ENCODE data around the gene STIMATE. TPM values are rescaled to one million over a fixed set of nuclear protein-coding genes. Genes with fewer than 3 reads are reported as not detected.
A peak's percentile ranks its signal among the peaks of the same experiment; 100 is the strongest.

Gene STIMATE
- total and polyA plus RNA-seq, 4 donors: 14.0 to 24.4 (median 20.9) TPM

DNA sequence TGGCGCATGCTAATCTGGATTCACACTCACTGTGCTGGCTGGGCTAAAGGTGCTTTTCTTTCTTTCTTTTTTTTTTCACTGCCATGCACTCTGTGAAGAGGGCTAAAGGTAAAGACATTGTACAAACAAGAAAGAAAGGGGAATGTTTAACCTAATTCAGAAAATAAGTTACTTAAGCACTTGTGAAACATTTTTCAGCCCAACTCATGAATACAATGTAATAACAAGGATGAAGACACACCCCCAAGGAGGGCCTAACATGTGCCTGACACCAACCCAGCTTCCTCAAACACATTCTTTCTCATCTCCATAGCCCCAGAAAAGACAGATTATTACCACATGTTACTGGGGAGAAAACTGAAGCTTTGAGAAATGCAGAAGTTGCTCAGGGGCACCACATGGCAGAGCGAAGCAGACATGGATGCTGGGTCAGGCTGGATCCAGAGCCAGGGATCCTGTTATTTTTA lies 5.7 kb downstream of the STIMATE start:
- Histone ChIP-seq H3K9me3 (ENCODE audit: control insufficient read depth in 4 of 4, low read length in 3 of 4) (no peaks in the 10 kb centered on the region), H3K4me1 (ENCODE audit: control insufficient read depth in 4 of 4, insufficient read depth in 4 of 4, low read length in 3 of 4) (peaks cover 15 to 68% (median 63%) of the 10 kb centered on the region in 4 donors), H3K9ac (ENCODE audit: low read depth in 1 of 2, low read length in 2 of 2) (peak overlapping the region in 1 of 2 donors; percentile 72), H3K27ac (ENCODE audit: low read depth in 1 of 2, low read length in 2 of 2) (peak overlapping the region; percentile 67 to 86), H3K4me3 (ENCODE audit: low read depth in 1 of 3, low read length in 3 of 3) (no peak overlapping the region), H3K27me3 (ENCODE audit: control insufficient read depth in 4 of 4, insufficient read depth in 4 of 4, low read length in 3 of 4) (no peaks in the 10 kb centered on the region), H3K36me3 (ENCODE audit: control insufficient read depth in 4 of 4, insufficient read depth in 3 of 4, low read depth in 1 of 4, low read length in 3 of 4) (peaks cover 0 to 2% (median 0%) of the 10 kb centered on the region in 4 donors)
- no peak for DNase-seq (ENCODE audit: low spot score)
- peak; percentile 71 for TF ChIP-seq SP1 (IDR thresholded peaks at IDR 0.05)
- peak in 1 of 2 donors; percentile 17 for TF ChIP-seq JUND (IDR thresholded peaks at IDR 0.05)
- peak; percentile 35 to 51 for TF ChIP-seq HNF4A (conservative IDR thresholded peaks at IDR 0.05)
- no peak for TF ChIP-seq EGR1 (IDR thresholded peaks at IDR 0.05; ENCODE audit: low read depth in 2 of 2)
- TF ChIP-seq, protein P1, sequence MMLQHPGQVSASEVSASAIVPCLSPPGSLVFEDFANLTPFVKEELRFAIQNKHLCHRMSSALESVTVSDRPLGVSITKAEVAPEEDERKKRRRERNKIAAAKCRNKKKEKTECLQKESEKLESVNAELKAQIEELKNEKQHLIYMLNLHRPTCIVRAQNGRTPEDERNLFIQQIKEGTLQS (IDR thresholded peaks at IDR 0.05): no peak
- TF ChIP-seq RXRA (IDR thresholded peaks at IDR 0.05): peak; percentile 49 to 53
- TF ChIP-seq FOXA2 (IDR thresholded peaks at IDR 0.05): peak; percentile 8
- WGBS: 44% methylated on average over 2 of the region's 2 CpGs

GRCh38 chr3:52891164-52891563 lies 6.2 kb downstream of the STIMATE start:
- TF ChIP-seq GABPA (IDR thresholded peaks at IDR 0.05 in 1 of 2, conservative IDR thresholded peaks at IDR 0.05 in 1 of 2): no peak
- TF ChIP-seq, protein P1 (IDR thresholded peaks at IDR 0.05): no peak
- H3K4me1 ChIP-seq (ENCODE audit: control insufficient read depth in 4 of 4, insufficient read depth in 4 of 4, low read length in 3 of 4): peaks cover 16 to 68% (median 61%) of the 10 kb centered on the region in 4 donors
- no peaks in the 10 kb centered on the region for H3K9me3 ChIP-seq (ENCODE audit: control insufficient read depth in 4 of 4, low read length in 3 of 4)
- no peak overlapping the region for H3K9ac ChIP-seq (ENCODE audit: low read depth in 1 of 2, low read length in 2 of 2)
- no peaks in the 10 kb centered on the region for H3K27me3 ChIP-seq (ENCODE audit: control insufficient read depth in 4 of 4, insufficient read depth in 4 of 4, low read length in 3 of 4)
- no peak overlapping the region for H3K4me3 ChIP-seq (ENCODE audit: low read depth in 1 of 3, low read length in 3 of 3)
- peaks cover 0 to 2% (median 0%) of the 10 kb centered on the region in 4 donors for H3K36me3 ChIP-seq (ENCODE audit: control insufficient read depth in 4 of 4, insufficient read depth in 3 of 4, low read depth in 1 of 4, low read length in 3 of 4)
- 50% methylated on average over 9 of the region's 9 CpGs for WGBS
- peak overlapping the region; percentile 61 to 86 for H3K27ac ChIP-seq (ENCODE audit: low read depth in 1 of 2, low read length in 2 of 2)
- DNase-seq (ENCODE audit: low spot score): no peak

GRCh38 chr3:52890735-52891134 lies 6.6 kb downstream of the STIMATE start:
- TF ChIP-seq ZBTB33 (IDR thresholded peaks at IDR 0.05) (no peak), TAF1 (conservative IDR thresholded peaks at IDR 0.05) (no peak), FOXA2 (IDR thresholded peaks at IDR 0.05) (no peak), JUND (IDR thresholded peaks at IDR 0.05) (no peak), NR2F2 (IDR thresholded peaks at IDR 0.05) (no peak), HNF4A (conservative IDR thresholded peaks at IDR 0.05) (no peak), RXRA (IDR thresholded peaks at IDR 0.05) (no peak), CTCF (IDR thresholded peaks at IDR 0.05; ENCODE audit: low read depth, low read length, missing input control) (no peak)
- Histone ChIP-seq H3K27me3 (ENCODE audit: control insufficient read depth in 4 of 4, insufficient read depth in 4 of 4, low read length in 3 of 4) (no peaks in the 10 kb centered on the region), H3K4me3 (ENCODE audit: low read depth in 1 of 3, low read length in 3 of 3) (no peak overlapping the region), H3K9ac (ENCODE audit: low read depth in 1 of 2, low read length in 2 of 2) (no peak overlapping the region), H3K4me1 (ENCODE audit: control insufficient read depth in 4 of 4, insufficient read depth in 4 of 4, low read length in 3 of 4) (peaks cover 17 to 66% (median 61%) of the 10 kb centered on the region in 4 donors), H3K9me3 (ENCODE audit: control insufficient read depth in 4 of 4, low read length in 3 of 4) (no peaks in the 10 kb centered on the region), H3K27ac (ENCODE audit: low read depth in 1 of 2, low read length in 2 of 2) (no peak overlapping the region), H3K36me3 (ENCODE audit: control insufficient read depth in 4 of 4, insufficient read depth in 3 of 4, low read depth in 1 of 4, low read length in 3 of 4) (peaks cover 0 to 2% (median 0%) of the 10 kb centered on the region in 4 donors)
- DNase-seq (ENCODE audit: low spot score): no peak
- WGBS: 96% methylated on average over 5 of the region's 5 CpGs
